ENCODE data around the gene TRAF3. TPM values are rescaled to one million over a fixed set of nuclear protein-coding genes. Genes with fewer than 3 reads are reported as not detected.
"Not testable (repeated sequence)": the region's sequence is repeated elsewhere in the genome, so short reads cannot be mapped to it uniquely, and the experiment has no call there.

TRAF3 gene
- total RNA-seq, 1 donor from 2014 or later: 8.5 TPM

- peak; percentile 4 for ATAC-seq
- peak; percentile 45 for DNase-seq (ENCODE audit: low spot score)
Measured at GRCh38 chr14:102825307-102826095, 48.3 kb downstream of the TRAF3 start.

- ATAC-seq (no peak), DNase-seq (ENCODE audit: low spot score) (peak; percentile 39)
Measured at GRCh38 chr14:102826161-102826560, 48.9 kb downstream of the TRAF3 start.

- DNase-seq (ENCODE audit: low spot score): peak; percentile 35
- ATAC-seq: no peak
Measured at GRCh38 chr14:102826751-102827675, 49.8 kb downstream of the TRAF3 start.

GRCh38 chr14:102827716-102828115 is 50.5 kb downstream of the TRAF3 start:
- ATAC-seq: no peak
- DNase-seq (ENCODE audit: low spot score): peak; percentile 39

- no peak for ATAC-seq
Measured at GRCh38 chr14:102828151-102828550, 50.9 kb downstream of the TRAF3 start.

GRCh38 chr14:102829016-102829548 is 51.8 kb downstream of the TRAF3 start:
- no peak for DNase-seq (ENCODE audit: low spot score)

More at GRCh38 chr14:102828151-102828550, 50.9 kb downstream of the TRAF3 start:
- DNase-seq (ENCODE audit: low spot score): peak; percentile 5

GRCh38 chr14:102830474-102831045 is 53.3 kb downstream of the TRAF3 start:
- DNase-seq (ENCODE audit: low spot score) (no peak), ATAC-seq (no peak)

More at GRCh38 chr14:102829016-102829548, 51.8 kb downstream of the TRAF3 start:
- ATAC-seq: no peak

- peak; percentile 43 for ATAC-seq
- no peak for DNase-seq (ENCODE audit: low spot score)
Measured at GRCh38 chr14:102831163-102831804, 54.0 kb downstream of the TRAF3 start.

GRCh38 chr14:102833341-102833740 is 56.1 kb downstream of the TRAF3 start:
- ATAC-seq: no peak
- DNase-seq (ENCODE audit: low spot score): no peak

GRCh38 chr14:102833991-102834390 is 56.7 kb downstream of the TRAF3 start:
- DNase-seq (ENCODE audit: low spot score): no peak
- no peak for ATAC-seq

- DNase-seq (ENCODE audit: low spot score) (no peak), ATAC-seq (no peak)
Measured at GRCh38 chr14:102835959-102836358, 58.7 kb downstream of the TRAF3 start.

GRCh38 chr14:102837120-102837519 is 59.9 kb downstream of the TRAF3 start:
- DNase-seq (ENCODE audit: low spot score); ATAC-seq: not testable (repeated sequence)

GRCh38 chr14:102838501-102838900 is 61.3 kb downstream of the TRAF3 start:
- peak; percentile 25 for ATAC-seq
- DNase-seq (ENCODE audit: low spot score): no peak

- DNase-seq (ENCODE audit: low spot score): no peak
- ATAC-seq: no peak
Measured at GRCh38 chr14:102840115-102840514, 62.9 kb downstream of the TRAF3 start.

GRCh38 chr14:102840771-102841528 is 63.7 kb downstream of the TRAF3 start:
- ATAC-seq: no peak
- no peak for DNase-seq (ENCODE audit: low spot score)

- DNase-seq (ENCODE audit: low spot score) (no peak), ATAC-seq (peak; percentile 61)
Measured at GRCh38 chr14:102848830-102849525, 71.7 kb downstream of the TRAF3 start.

GRCh38 chr14:102849526-102850379 is 72.5 kb downstream of the TRAF3 start:
- ATAC-seq (peak; percentile 96), DNase-seq (ENCODE audit: low spot score) (peak; percentile 64)

- ATAC-seq: no peak
Measured at GRCh38 chr14:102853648-102854047, 76.4 kb downstream of the TRAF3 start.

More at GRCh38 chr14:102853648-102854047, 76.4 kb downstream of the TRAF3 start:
- DNase-seq (ENCODE audit: low spot score): no peak

Data from left lobe of liver (tissue), 2 donors.